Cardiac muscle cell (in vitro differentiated cells and primary cell): Measurements from ENCODE around the gene PLCL2. TPM values are rescaled to one million over a fixed set of nuclear protein-coding genes. Genes with fewer than 3 reads are reported as not detected.
A peak's percentile ranks its signal among the peaks of the same experiment; 100 is the strongest.
"Not testable (repeated sequence)": the region's sequence is repeated elsewhere in the genome, so short reads cannot be mapped to it uniquely, and the experiment has no call there.

Experiments used
- DNase-seq, 2 donors: peaks; one replicate each; pipeline versions ENCODE4 v3.0.0 to v3.0.0-alpha.2; 2010 to 2017; ENCODE audit warnings: low read depth in 1 of 2, low spot score in 1 of 2
- H3K27ac ChIP-seq: fragments of 200-600 bp; sonication (generic); 2 replicates; pipeline ENCODE4 v1.5.1; 2016
- H3K27me3 ChIP-seq: fragments of 200-600 bp; sonication (generic); 2 replicates; pipeline ENCODE4 v1.6.0; 2016; ENCODE audit warnings: control low read depth
- H3K36me3 ChIP-seq: fragments of 200-600 bp; sonication (generic); 2 replicates; pipeline ENCODE4 v1.5.1; 2016; ENCODE audit warnings: control low read depth
- H3K4me1 ChIP-seq: fragments of 200-600 bp; sonication (generic); 2 replicates; pipeline ENCODE4 v1.8.1; 2017; ENCODE audit warnings: low read depth, mild to moderate bottlenecking, mixed run types
- H3K4me3 ChIP-seq: fragments of 200-600 bp; sonication (generic); 2 replicates; pipeline ENCODE4 v1.5.1; 2016; ENCODE audit warnings: mild to moderate bottlenecking
- H3K9me3 ChIP-seq: fragments of 200-600 bp; sonication (generic); 2 replicates; pipeline ENCODE4 v1.5.1; 2017; ENCODE audit warnings: low read depth, mild to moderate bottlenecking, control low read depth
- CTCF ChIP-seq: IDR thresholded peaks from 2 replicates; pipeline ENCODE4 v1.5.1; 2012; ENCODE audit warnings: low read depth, mild to moderate bottlenecking, low read length
- polyA plus RNA-seq: library from polyadenylated mRNA; unstranded; fragments of >200 nt; fragmentation: Nextera tagmentation; extraction: Ambion mirVana; gene quantifications from 2 replicates; pipeline ENCODE4 v1.2.1, GENCODE V29; 2016
- total RNA-seq: library from RNA; depleted of rRNA; stranded (reverse); fragments of >200 nt; gene quantifications from 2 replicates; pipeline ENCODE4 v1.2.3, GENCODE V29; 2016

The PLCL2 gene
- total and polyA plus RNA-seq, 2 experiments from 2014 or later: 17.3 to 49.1 TPM

- Histone ChIP-seq H3K4me3 (no peak overlapping the region), H3K27ac (no peak overlapping the region), H3K4me1 (peaks cover 50% of the 10 kb centered on the region), H3K36me3 (no peaks in the 10 kb centered on the region), H3K9me3 (no peaks in the 10 kb centered on the region), H3K27me3 (no peaks in the 10 kb centered on the region)
- DNase-seq: no peak
- TF ChIP-seq CTCF: no peak
Measured at GRCh38 chr3:16943857-16944256, 59.1 kb downstream of the PLCL2 start.

- Histone ChIP-seq H3K27me3 (no peaks in the 10 kb centered on the region), H3K36me3 (no peaks in the 10 kb centered on the region), H3K4me1 (peaks cover 45% of the 10 kb centered on the region), H3K27ac (no peak overlapping the region), H3K4me3 (no peak overlapping the region), H3K9me3 (no peaks in the 10 kb centered on the region)
- DNase-seq: no peak
- TF ChIP-seq CTCF: no peak
Measured at GRCh38 chr3:16944356-16944755, 59.6 kb downstream of the PLCL2 start.

DNA sequence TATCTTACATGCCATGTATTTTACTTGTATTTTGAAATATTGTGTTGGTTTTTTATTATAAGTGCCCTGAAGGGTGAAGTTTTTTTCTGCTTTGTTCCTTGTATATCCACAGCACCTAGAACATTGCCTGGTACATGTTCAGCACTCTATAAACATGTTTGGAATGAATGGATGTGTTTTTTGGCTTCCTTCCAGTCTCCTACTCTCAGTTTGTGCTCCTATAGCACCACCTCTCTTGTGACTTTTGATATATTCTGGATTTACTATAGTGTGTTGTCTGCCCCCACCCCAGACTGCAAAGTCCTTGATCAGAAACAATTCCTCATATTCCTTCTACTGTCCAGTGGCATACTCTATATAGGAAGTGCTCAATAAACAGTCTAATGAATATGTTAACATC is 60.6 kb downstream of the PLCL2 start:
- TF ChIP-seq CTCF: no peak

GRCh38 chr3:16950282-16950681 is 65.5 kb downstream of the PLCL2 start:
- H3K36me3 ChIP-seq: no peaks in the 10 kb centered on the region
- no peaks in the 10 kb centered on the region for H3K9me3 ChIP-seq
- H3K27ac ChIP-seq: no peak overlapping the region
- no peak overlapping the region for H3K4me3 ChIP-seq
- H3K27me3 ChIP-seq: no peaks in the 10 kb centered on the region
- TF ChIP-seq CTCF: no peak
- peaks cover 10% of the 10 kb centered on the region for H3K4me1 ChIP-seq
- no peak for DNase-seq

More for the DNA sequence above, 60.6 kb downstream of the PLCL2 start:
- Histone ChIP-seq H3K36me3 (no peaks in the 10 kb centered on the region), H3K27me3 (no peaks in the 10 kb centered on the region), H3K9me3 (no peaks in the 10 kb centered on the region), H3K4me3 (no peak overlapping the region), H3K27ac (no peak overlapping the region), H3K4me1 (peaks cover 36% of the 10 kb centered on the region)
- peak in 1 of 2 donors; percentile 42 for DNase-seq

GRCh38 chr3:16950845-16951244 is 66.1 kb downstream of the PLCL2 start:
- peaks cover 10% of the 10 kb centered on the region for H3K4me1 ChIP-seq
- no peak overlapping the region for H3K4me3 ChIP-seq
- H3K9me3 ChIP-seq: no peaks in the 10 kb centered on the region
- H3K27ac ChIP-seq: no peak overlapping the region
- H3K36me3 ChIP-seq: no peaks in the 10 kb centered on the region
- no peak for TF ChIP-seq CTCF
- H3K27me3 ChIP-seq: no peaks in the 10 kb centered on the region
- DNase-seq: no peak

- not testable (repeated sequence) for H3K4me1 ChIP-seq, H3K27ac ChIP-seq, H3K4me3 ChIP-seq, DNase-seq, H3K9me3 ChIP-seq, H3K27me3 ChIP-seq, H3K36me3 ChIP-seq
Measured at GRCh38 chr3:16957852-16958251, 73.1 kb downstream of the PLCL2 start.
